Sigmoid colon (tissue), 4 donors: ENCODE measurements around the gene MX1.
"Not testable (repeated sequence)": the region's sequence is repeated elsewhere in the genome, so short reads cannot be mapped to it uniquely, and the experiment has no call there.

ENCODE experiments used
- CTCF ChIP-seq, 4 experiments: fragments of 450-650 bp in 3 of 4; fragments of 200-600 bp in 1 of 4; IDR thresholded peaks; one replicate each; pipeline ENCODE4 v1.5.1; 2016 to 2019; ENCODE audit warnings: antibody characterized with exemption in 4 of 4, mild to moderate bottlenecking in 3 of 4, moderate library complexity in 2 of 4
- POLR2AphosphoS5 ChIP-seq, 4 donors: sonication (generic); formaldehyde crosslinking; IDR thresholded peaks; one replicate each; pipeline ENCODE4 v1.6.1; 2017; ENCODE audit warnings: antibody characterized with exemption in 4 of 4

GRCh38 chr21:41423305-41423636 lies 2.8 kb upstream of the MX1 start:
- not testable (repeated sequence) for TF ChIP-seq POLR2AphosphoS5, CTCF (IDR thresholded peaks at IDR 0.05)
